ENCODE data around the gene SCGB3A2.
"Not testable (repeated sequence)": the region's sequence is repeated elsewhere in the genome, so short reads cannot be mapped to it uniquely, and the experiment has no call there.

GRCh38 chr5:147869892-147870291 lies 8.6 kb upstream of the SCGB3A2 start:
- not testable (repeated sequence) for TF ChIP-seq POLR2A, POLR2AphosphoS5 (IDR thresholded peaks at IDR 0.05; ENCODE audit: low read depth, low read length)

All from GM12892 (cell line).